Tibial nerve (tissue), 4 donors: Measurements from ENCODE around the gene PTPRD. TPM values are rescaled to one million over a fixed set of nuclear protein-coding genes. Genes with fewer than 3 reads are reported as not detected.

Source experiments
- DNase-seq, 2 donors: peaks; one replicate each; pipeline ENCODE4 v3.0.0-alpha.2; 2019; ENCODE audit warnings: low spot score in 2 of 2
- H3K27ac ChIP-seq, 4 donors: fragments of 200-600 bp; sonication (generic) in 3 of 4; one replicate each; pipeline ENCODE4 v1.5.1; 2017 to 2019; ENCODE audit warnings: mild to moderate bottlenecking in 1 of 4
- H3K27me3 ChIP-seq, 2 donors: fragments of 200-600 bp; sonication (generic) in 1 of 2; one replicate each; pipeline versions ENCODE4 v1.5.1 to v1.6.0; 2017 to 2019
- H3K36me3 ChIP-seq, 3 donors: fragments of 200-600 bp; sonication (generic); one replicate each; pipeline ENCODE4 v1.5.1; 2018 to 2019
- H3K4me1 ChIP-seq, 4 donors: fragments of 200-600 bp; sonication (generic) in 3 of 4; one replicate each; pipeline ENCODE4 v1.5.1; 2017 to 2019
- H3K4me3 ChIP-seq, 4 donors: fragments of 200-600 bp; sonication (generic) in 3 of 4; one replicate each; pipeline ENCODE4 v1.5.1; 2017 to 2019; ENCODE audit warnings: mild to moderate bottlenecking in 1 of 4, moderate library complexity in 1 of 4
- H3K9me3 ChIP-seq, 4 donors: fragments of 200-600 bp; sonication (generic) in 3 of 4; one replicate each; pipeline ENCODE4 v1.5.1; 2017 to 2019
- CTCF ChIP-seq, 5 experiments: fragments of 200-600 bp in 3 of 5; fragments of 450-650 bp in 2 of 5; sonication (generic) in 3 of 5; IDR thresholded peaks; one replicate each; pipeline ENCODE4 v1.5.1; 2016 to 2019; ENCODE audit warnings: antibody characterized with exemption in 5 of 5, mild to moderate bottlenecking in 3 of 5, moderate library complexity in 2 of 5
- EP300 ChIP-seq, 2 donors: sonication (generic); formaldehyde crosslinking; IDR thresholded peaks; one replicate each; pipeline ENCODE4 v1.6.1; 2017; ENCODE audit warnings: antibody characterized with exemption in 2 of 2, mild to moderate bottlenecking in 1 of 2
- POLR2A ChIP-seq, 2 donors: fragments of 450-650 bp; IDR thresholded peaks; one replicate each; pipeline ENCODE4 v1.6.1; 2017; ENCODE audit warnings: antibody characterized with exemption in 2 of 2, mild to moderate bottlenecking in 2 of 2, moderate library complexity in 2 of 2
- WGBS, 2 donors: methylation state at CpG; one replicate each; pipeline ENCODE4 v1.1.5; 2018; 5-methylcytosine and 5-hydroxymethylcytosine counted together
- total RNA-seq, 4 donors: library from RNA; depleted of rRNA; stranded (reverse); fragments of >200 nt; gene quantifications; one replicate each; pipeline ENCODE4 v1.1.0, GENCODE V29; 2016

Gene PTPRD
- total RNA-seq, 4 donors from 2014 or later: 1.7 to 13.2 (median 5.1) TPM

GRCh38 chr9:9730174-9730573 is 882.6 kb downstream of the PTPRD start:
- no peaks in the 10 kb centered on the region for H3K36me3 ChIP-seq
- TF ChIP-seq EP300 (IDR thresholded peaks at IDR 0.05): no peak
- no peak for TF ChIP-seq CTCF (IDR thresholded peaks at IDR 0.05)
- TF ChIP-seq POLR2A (IDR thresholded peaks at IDR 0.05): no peak
- no peaks in the 10 kb centered on the region for H3K4me1 ChIP-seq
- no peak overlapping the region for H3K27ac ChIP-seq
- DNase-seq: no peak
- H3K27me3 ChIP-seq: no peaks in the 10 kb centered on the region
- no peak overlapping the region for H3K4me3 ChIP-seq
- no peaks in the 10 kb centered on the region for H3K9me3 ChIP-seq
- 57 to 70% methylated on average over 3 of the region's 3 CpGs for WGBS, 2 donors

GRCh38 chr9:9729082-9729481 is 883.7 kb downstream of the PTPRD start:
- no peaks in the 10 kb centered on the region for H3K36me3 ChIP-seq
- DNase-seq: no peak
- TF ChIP-seq EP300 (IDR thresholded peaks at IDR 0.05) (no peak), CTCF (IDR thresholded peaks at IDR 0.05) (no peak), POLR2A (IDR thresholded peaks at IDR 0.05) (no peak)
- no peaks in the 10 kb centered on the region for H3K27me3 ChIP-seq
- H3K4me3 ChIP-seq: no peak overlapping the region
- no peak overlapping the region for H3K27ac ChIP-seq
- H3K9me3 ChIP-seq: no peaks in the 10 kb centered on the region
- 82 to 86% methylated on average over 2 of the region's 2 CpGs for WGBS, 2 donors
- H3K4me1 ChIP-seq: no peaks in the 10 kb centered on the region

- DNase-seq: no peak
- H3K36me3 ChIP-seq: no peaks in the 10 kb centered on the region
- no peaks in the 10 kb centered on the region for H3K27me3 ChIP-seq
- peaks cover 0 to 15% (median 0%) of the 10 kb centered on the region in 4 donors for H3K9me3 ChIP-seq
- TF ChIP-seq POLR2A (IDR thresholded peaks at IDR 0.05) (no peak), EP300 (IDR thresholded peaks at IDR 0.05) (no peak), CTCF (IDR thresholded peaks at IDR 0.05) (no peak)
- no peaks in the 10 kb centered on the region for H3K4me1 ChIP-seq
- H3K27ac ChIP-seq: no peak overlapping the region
- WGBS, 2 donors: 86 to 93% methylated on average over 15 to 16 of the region's 16 CpGs
- no peak overlapping the region for H3K4me3 ChIP-seq
Observed at GRCh38 chr9:9719373-9720112, 893.3 kb downstream of the PTPRD start.

GRCh38 chr9:9718691-9719090 is 894.1 kb downstream of the PTPRD start:
- Histone ChIP-seq H3K9me3 (peaks cover 0 to 15% (median 0%) of the 10 kb centered on the region in 4 donors), H3K4me3 (no peak overlapping the region), H3K36me3 (no peaks in the 10 kb centered on the region), H3K4me1 (no peaks in the 10 kb centered on the region), H3K27ac (no peak overlapping the region), H3K27me3 (no peaks in the 10 kb centered on the region)
- DNase-seq: no peak
- TF ChIP-seq POLR2A (IDR thresholded peaks at IDR 0.05) (no peak), CTCF (IDR thresholded peaks at IDR 0.05) (no peak), EP300 (IDR thresholded peaks at IDR 0.05) (no peak)
- WGBS, 2 donors: 66 to 74% methylated on average over 3 of the region's 3 CpGs

- Histone ChIP-seq H3K27me3 (no peaks in the 10 kb centered on the region), H3K4me3 (no peak overlapping the region), H3K27ac (no peak overlapping the region), H3K36me3 (no peaks in the 10 kb centered on the region), H3K9me3 (no peaks in the 10 kb centered on the region), H3K4me1 (no peaks in the 10 kb centered on the region)
- no peak for TF ChIP-seq EP300 (IDR thresholded peaks at IDR 0.05)
- no peak for TF ChIP-seq CTCF (IDR thresholded peaks at IDR 0.05)
- TF ChIP-seq POLR2A (IDR thresholded peaks at IDR 0.05): no peak
- WGBS, 2 donors: 87 to 91% methylated on average over 3 of the region's 3 CpGs
- DNase-seq: no peak
Observed at GRCh38 chr9:9679433-9679832, 933.4 kb downstream of the PTPRD start.
